Keratinocyte (primary cell): ENCODE results near the gene SEC14L5. TPM values are rescaled to one million over a fixed set of nuclear protein-coding genes. Genes with fewer than 3 reads are reported as not detected.

Experiments
- DNase-seq: peaks from one replicate; pipeline ENCODE4 v3.0.0-alpha.2; 2011; ENCODE audit warnings: low read depth, missing footprints, low spot score
- FAIRE-seq: peaks from 2 replicates; lab custom pipeline; 2011; peaks lifted over from hg19 to GRCh38; lab: Jason Lieb, UNC
- H2AFZ ChIP-seq: 2 replicates; pipeline ENCODE4 v1.6.0; 2012; ENCODE audit warnings: low read length, control low read depth, inconsistent platforms; ENCODE audit not compliant: control insufficient read depth
- H3K27ac ChIP-seq: 2 replicates; pipeline ENCODE4 v1.5.1; 2011; ENCODE audit warnings: low read length; ENCODE audit not compliant: control insufficient read depth, insufficient read depth
- H3K27me3 ChIP-seq: 3 replicates; pipeline ENCODE4 v1.6.0; 2011; ENCODE audit warnings: low read length; ENCODE audit not compliant: control insufficient read depth, insufficient read depth; ENCODE audit errors: extremely low read depth
- H3K36me3 ChIP-seq, 2 experiments: 2 replicates in 1 of 2; 3 replicates in 1 of 2; pipeline ENCODE4 v1.5.1; 2011; ENCODE audit warnings: low read length in 2 of 2, mild to moderate bottlenecking in 1 of 2; ENCODE audit not compliant: control insufficient read depth in 2 of 2, insufficient read depth in 2 of 2; ENCODE audit errors: extremely low read depth in 1 of 2
- H3K4me1 ChIP-seq: 3 replicates; pipeline ENCODE4 v1.5.1; 2011; ENCODE audit warnings: low read length; ENCODE audit not compliant: control insufficient read depth, insufficient read depth; ENCODE audit errors: extremely low read depth
- H3K4me2 ChIP-seq: 3 replicates; pipeline ENCODE4 v1.6.0; 2011; ENCODE audit warnings: low read depth, low read length; ENCODE audit not compliant: control insufficient read depth, insufficient read depth; ENCODE audit errors: extremely low read depth
- H3K4me3 ChIP-seq, 3 experiments: fragments of 200-600 bp in 1 of 3; sonication (generic) in 1 of 3; 2 replicates in 2 of 3; 3 replicates in 1 of 3; pipeline ENCODE4 v1.5.1; 2011 to 2016; ENCODE audit warnings: low read length in 3 of 3, mild to moderate bottlenecking in 3 of 3, control low read depth in 2 of 3, inconsistent platforms in 1 of 3, low read depth in 1 of 3, mixed read lengths in 1 of 3, mixed run types in 1 of 3, moderate library complexity in 1 of 3; ENCODE audit not compliant: control insufficient read depth in 2 of 3, insufficient read depth in 2 of 3; ENCODE audit errors: extremely low read depth in 1 of 3
- H3K79me2 ChIP-seq: 2 replicates; pipeline ENCODE4 v1.6.0; 2012; ENCODE audit warnings: low read length; ENCODE audit not compliant: control insufficient read depth, insufficient read depth
- H3K9ac ChIP-seq: 3 replicates; pipeline ENCODE4 v1.6.0; 2011; ENCODE audit warnings: low read length; ENCODE audit not compliant: control insufficient read depth, insufficient read depth; ENCODE audit errors: extremely low read depth
- H3K9me1 ChIP-seq: 3 replicates; pipeline ENCODE4 v1.6.0; 2011; ENCODE audit warnings: low read length; ENCODE audit not compliant: control insufficient read depth, insufficient read depth; ENCODE audit errors: extremely low read depth
- H3K9me3 ChIP-seq: 2 replicates; pipeline ENCODE4 v1.5.1; 2012; ENCODE audit warnings: low read depth, low read length; ENCODE audit not compliant: control insufficient read depth
- H4K20me1 ChIP-seq: 3 replicates; pipeline ENCODE4 v1.6.0; 2011; ENCODE audit warnings: low read length; ENCODE audit not compliant: control insufficient read depth, insufficient read depth; ENCODE audit errors: extremely low read depth
- EZH2 ChIP-seq: IDR thresholded peaks from one replicate; pipeline ENCODE4 v1.6.1; 2012; ENCODE audit warnings: inconsistent platforms, mild to moderate bottlenecking, low read length, moderate library complexity
- dilution Hi-C: fragments of 300-500 bp; cut with MboI; formaldehyde crosslinking; loops from one replicate; pipeline ENCODE4 v1.7.0; 2020; ENCODE audit warnings: low sequenced_read_pairs; ENCODE audit not compliant: extremely low pct_ligation_motif_present
- polyA plus RNA-seq, 5 experiments: library from polyadenylated mRNA; depleted of rRNA in 3 of 5; stranded (reverse) in 3 of 5; stranded (forward) in 1 of 5; unstranded in 1 of 5; fragments of >200 nt; gene quantifications; 1 replicate in 1 of 5; 2 replicates in 3 of 5; 3 replicates in 1 of 5; pipeline versions ENCODE4 v1.2.1 to v1.2.3, GENCODE V29; 2011 to 2012; ENCODE audit warnings: missing spikeins in 2 of 5, low read depth in 1 of 5, low replicate concordance in 1 of 5
- TF ChIP-seq, protein P1 (sequence below), 3 experiments: IDR thresholded peaks in 1 of 3; conservative IDR thresholded peaks in 1 of 3; optimal IDR thresholded peaks in 1 of 3; 2 replicates in 2 of 3; 3 replicates in 1 of 3; pipeline versions ENCODE3 to v1.5.1; 2011; ENCODE audit warnings: low read length in 3 of 3, mild to moderate bottlenecking in 3 of 3, moderate library complexity in 2 of 3, control low read depth in 1 of 3, inconsistent platforms in 1 of 3; ENCODE audit not compliant: insufficient read depth in 2 of 3; ENCODE audit errors: extremely low read depth in 1 of 3

Gene SEC14L5
- polyA plus RNA-seq, 1 donor (not counting 4 experiments of a cell fraction or from before 2014, with no cell fraction given) = 0.08 TPM

DNA sequence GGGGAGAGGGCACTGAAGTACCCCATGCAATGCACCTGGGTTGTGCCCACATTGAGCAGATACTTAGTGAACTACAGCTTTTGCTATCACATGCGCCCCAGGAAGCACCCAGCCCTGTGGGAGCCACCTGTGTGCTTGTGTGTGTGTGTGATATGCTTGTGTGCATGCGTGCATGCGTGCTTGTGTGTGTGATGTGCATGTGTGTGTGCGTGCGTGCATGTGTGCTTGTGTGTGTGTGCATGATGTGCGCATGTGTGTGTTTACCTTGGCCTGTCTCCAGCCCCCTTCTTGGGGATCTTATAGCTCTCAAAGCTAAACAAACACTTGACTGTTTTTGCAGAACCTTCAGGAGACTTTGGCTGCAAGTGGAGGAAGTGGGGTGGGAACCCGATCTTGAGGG, 106.8 kb downstream of the SEC14L5 start:
- H2AFZ ChIP-seq = no peak overlapping the region
- H3K4me1 ChIP-seq = no peaks in the 10 kb centered on the region
- TF ChIP-seq, protein P1, sequence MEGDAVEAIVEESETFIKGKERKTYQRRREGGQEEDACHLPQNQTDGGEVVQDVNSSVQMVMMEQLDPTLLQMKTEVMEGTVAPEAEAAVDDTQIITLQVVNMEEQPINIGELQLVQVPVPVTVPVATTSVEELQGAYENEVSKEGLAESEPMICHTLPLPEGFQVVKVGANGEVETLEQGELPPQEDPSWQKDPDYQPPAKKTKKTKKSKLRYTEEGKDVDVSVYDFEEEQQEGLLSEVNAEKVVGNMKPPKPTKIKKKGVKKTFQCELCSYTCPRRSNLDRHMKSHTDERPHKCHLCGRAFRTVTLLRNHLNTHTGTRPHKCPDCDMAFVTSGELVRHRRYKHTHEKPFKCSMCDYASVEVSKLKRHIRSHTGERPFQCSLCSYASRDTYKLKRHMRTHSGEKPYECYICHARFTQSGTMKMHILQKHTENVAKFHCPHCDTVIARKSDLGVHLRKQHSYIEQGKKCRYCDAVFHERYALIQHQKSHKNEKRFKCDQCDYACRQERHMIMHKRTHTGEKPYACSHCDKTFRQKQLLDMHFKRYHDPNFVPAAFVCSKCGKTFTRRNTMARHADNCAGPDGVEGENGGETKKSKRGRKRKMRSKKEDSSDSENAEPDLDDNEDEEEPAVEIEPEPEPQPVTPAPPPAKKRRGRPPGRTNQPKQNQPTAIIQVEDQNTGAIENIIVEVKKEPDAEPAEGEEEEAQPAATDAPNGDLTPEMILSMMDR (optimal IDR thresholded peaks at IDR 0.05 in 1 of 3, IDR thresholded peaks at IDR 0.05 in 1 of 3, conservative IDR thresholded peaks at IDR 0.05 in 1 of 3; ENCODE audit: extremely low read depth in 1 of 3, insufficient read depth in 2 of 3, low read length in 3 of 3) = no peak
- TF ChIP-seq EZH2 = no peak
- DNase-seq (no peak), FAIRE-seq (no peak)
- H3K27ac ChIP-seq = no peak overlapping the region
- H3K9ac ChIP-seq = no peak overlapping the region
- peaks cover 5% of the 10 kb centered on the region for H3K27me3 ChIP-seq
- dilution Hi-C loops = no loop called here
- no peak overlapping the region for H3K4me3 ChIP-seq
- H3K9me3 ChIP-seq = no peaks in the 10 kb centered on the region
- H3K79me2 ChIP-seq = no peaks in the 10 kb centered on the region
- no peak overlapping the region for H3K4me2 ChIP-seq
- no peaks in the 10 kb centered on the region for H4K20me1 ChIP-seq
- no peaks in the 10 kb centered on the region for H3K36me3 ChIP-seq
- H3K9me1 ChIP-seq = no peaks in the 10 kb centered on the region

- FAIRE-seq (no peak), DNase-seq (no peak)
- H3K27ac ChIP-seq = no peak overlapping the region
- no peak for TF ChIP-seq EZH2
- TF ChIP-seq, protein P1 (optimal IDR thresholded peaks at IDR 0.05 in 1 of 3, IDR thresholded peaks at IDR 0.05 in 1 of 3, conservative IDR thresholded peaks at IDR 0.05 in 1 of 3; ENCODE audit: extremely low read depth in 1 of 3, insufficient read depth in 2 of 3, low read length in 3 of 3) = no peak
- H3K4me3 ChIP-seq = no peak overlapping the region
- dilution Hi-C loops = no loop called here
- no peaks in the 10 kb centered on the region for H3K9me1 ChIP-seq
- no peaks in the 10 kb centered on the region for H3K4me1 ChIP-seq
- no peak overlapping the region for H3K9ac ChIP-seq
- H3K27me3 ChIP-seq = peaks cover 5% of the 10 kb centered on the region
- H4K20me1 ChIP-seq = no peaks in the 10 kb centered on the region
- no peak overlapping the region for H3K4me2 ChIP-seq
- no peaks in the 10 kb centered on the region for H3K36me3 ChIP-seq
- no peaks in the 10 kb centered on the region for H3K9me3 ChIP-seq
- no peak overlapping the region for H2AFZ ChIP-seq
- H3K79me2 ChIP-seq = no peaks in the 10 kb centered on the region
These were observed 107.2 kb downstream of the SEC14L5 start for GRCh38 chr16:5065326-5065725.
